NB4 (cell line): ENCODE results near the gene TGFBR3.

Source experiments
- DNase-seq: peaks from one replicate; pipeline ENCODE4 v3.0.0; 2010; ENCODE audit warnings: low read depth
- H3K4me3 ChIP-seq: one replicate; pipeline ENCODE4 v1.5.1; 2011; ENCODE audit warnings: mild to moderate bottlenecking, low read depth, low read length, moderate library complexity
- CTCF ChIP-seq: IDR thresholded peaks from one replicate; pipeline ENCODE4 v1.5.1; 2012; ENCODE audit warnings: low read depth, low read length
- MAX ChIP-seq: IDR thresholded peaks from 2 replicates; pipeline ENCODE4 v1.6.1; 2011; ENCODE audit warnings: low read depth, low read length
- MYC ChIP-seq: IDR thresholded peaks from 2 replicates; pipeline ENCODE4 v1.6.1; 2011; ENCODE audit warnings: low read depth, low read length
- POLR2A ChIP-seq: IDR thresholded peaks from 2 replicates; pipeline ENCODE4 v1.6.1; 2011; ENCODE audit warnings: mild to moderate bottlenecking; ENCODE audit not compliant: insufficient read length; ENCODE audit errors: extremely low read depth

The TGFBR3 gene

GRCh38 chr1:91797164-91797563, 88.8 kb downstream of the TGFBR3 start:
- TF ChIP-seq MYC: no peak
- TF ChIP-seq POLR2A: no peak
- TF ChIP-seq CTCF: no peak
- TF ChIP-seq MAX: no peak
- no peak for DNase-seq

GRCh38 chr1:91796390-91796654, 89.6 kb downstream of the TGFBR3 start:
- TF ChIP-seq POLR2A (no peak), MYC (no peak), MAX (no peak), CTCF (no peak)
- no peak overlapping the region for H3K4me3 ChIP-seq

More at GRCh38 chr1:91797164-91797563, 88.8 kb downstream of the TGFBR3 start:
- no peak overlapping the region for H3K4me3 ChIP-seq

GRCh38 chr1:91795591-91796389, 90.2 kb downstream of the TGFBR3 start:
- no peak for TF ChIP-seq POLR2A
- no peak for DNase-seq
- H3K4me3 ChIP-seq: no peak overlapping the region

More at GRCh38 chr1:91796390-91796654, 89.6 kb downstream of the TGFBR3 start:
- no peak for DNase-seq

- no peak for DNase-seq
- TF ChIP-seq CTCF: no peak
- no peak for TF ChIP-seq MAX
- no peak for TF ChIP-seq MYC
- no peak for TF ChIP-seq POLR2A
- H3K4me3 ChIP-seq: no peak overlapping the region
Measured at GRCh38 chr1:91793877-91794276, 92.1 kb downstream of the TGFBR3 start.

- DNase-seq: no peak
- H3K4me3 ChIP-seq: no peak overlapping the region
- TF ChIP-seq CTCF: no peak
- no peak for TF ChIP-seq MAX
- TF ChIP-seq POLR2A: no peak
- TF ChIP-seq MYC: no peak
Measured at GRCh38 chr1:91793189-91793588, 92.8 kb downstream of the TGFBR3 start.

GRCh38 chr1:91792489-91793071, 93.4 kb downstream of the TGFBR3 start:
- no peak for DNase-seq
- no peak overlapping the region for H3K4me3 ChIP-seq
- TF ChIP-seq CTCF: no peak
